Measurements from ENCODE around the gene ANXA7.

The ANXA7 gene

GRCh38 chr10:73449113-73449512, 35.3 kb upstream of the ANXA7 start:
- Histone ChIP-seq H3K27me3 (ENCODE audit: insufficient read depth, low read depth) (no peaks in the 10 kb centered on the region), H3K4me2 (no peak overlapping the region), H3K9ac (no peak overlapping the region), H4K20me1 (ENCODE audit: insufficient read depth) (no peaks in the 10 kb centered on the region), H3K4me3 (IDR thresholded peaks at IDR 0.05; ENCODE audit: insufficient read depth, low read depth, low read length) (no peak overlapping the region), H3K4me1 (ENCODE audit: low read depth, poor library complexity, severe bottlenecking) (no peaks in the 10 kb centered on the region), H2AFZ (ENCODE audit: low read depth) (no peak overlapping the region), H3K36me3 (ENCODE audit: insufficient read depth) (no peaks in the 10 kb centered on the region), H3K79me2 (ENCODE audit: insufficient read depth, low read depth) (no peaks in the 10 kb centered on the region), H3K27ac (no peak overlapping the region)
- TF ChIP-seq CTCF (conservative IDR thresholded peaks at IDR 0.05; ENCODE audit: low read depth, low read length): no peak

GRCh38 chr10:73448384-73448783, 34.5 kb upstream of the ANXA7 start:
- Histone ChIP-seq H3K4me2 (no peak overlapping the region), H4K20me1 (ENCODE audit: insufficient read depth) (no peaks in the 10 kb centered on the region), H2AFZ (ENCODE audit: low read depth) (no peak overlapping the region), H3K4me1 (ENCODE audit: low read depth, poor library complexity, severe bottlenecking) (no peaks in the 10 kb centered on the region), H3K4me3 (IDR thresholded peaks at IDR 0.05; ENCODE audit: insufficient read depth, low read depth, low read length) (no peak overlapping the region), H3K36me3 (ENCODE audit: insufficient read depth) (no peaks in the 10 kb centered on the region), H3K9ac (no peak overlapping the region), H3K27ac (no peak overlapping the region), H3K27me3 (ENCODE audit: insufficient read depth, low read depth) (no peaks in the 10 kb centered on the region), H3K79me2 (ENCODE audit: insufficient read depth, low read depth) (no peaks in the 10 kb centered on the region)
- no peak for TF ChIP-seq CTCF (conservative IDR thresholded peaks at IDR 0.05; ENCODE audit: low read depth, low read length)

GRCh38 chr10:73446926-73447325, 33.1 kb upstream of the ANXA7 start:
- no peak overlapping the region for H3K27ac ChIP-seq
- no peak overlapping the region for H3K9ac ChIP-seq
- no peaks in the 10 kb centered on the region for H3K4me1 ChIP-seq (ENCODE audit: low read depth, poor library complexity, severe bottlenecking)
- H3K27me3 ChIP-seq (ENCODE audit: insufficient read depth, low read depth): no peaks in the 10 kb centered on the region
- H3K79me2 ChIP-seq (ENCODE audit: insufficient read depth, low read depth): no peaks in the 10 kb centered on the region
- H2AFZ ChIP-seq (ENCODE audit: low read depth): no peak overlapping the region
- H4K20me1 ChIP-seq (ENCODE audit: insufficient read depth): no peaks in the 10 kb centered on the region
- H3K4me2 ChIP-seq: no peak overlapping the region
- TF ChIP-seq CTCF (conservative IDR thresholded peaks at IDR 0.05; ENCODE audit: low read depth, low read length): no peak
- H3K36me3 ChIP-seq (ENCODE audit: insufficient read depth): no peaks in the 10 kb centered on the region
- no peak overlapping the region for H3K4me3 ChIP-seq (IDR thresholded peaks at IDR 0.05; ENCODE audit: insufficient read depth, low read depth, low read length)

- Histone ChIP-seq H3K4me3 (IDR thresholded peaks at IDR 0.05; ENCODE audit: insufficient read depth, low read depth, low read length) (no peak overlapping the region), H3K9ac (no peak overlapping the region), H3K36me3 (ENCODE audit: insufficient read depth) (no peaks in the 10 kb centered on the region), H3K79me2 (ENCODE audit: insufficient read depth, low read depth) (no peaks in the 10 kb centered on the region), H4K20me1 (ENCODE audit: insufficient read depth) (no peaks in the 10 kb centered on the region), H3K4me1 (ENCODE audit: low read depth, poor library complexity, severe bottlenecking) (no peaks in the 10 kb centered on the region), H3K27ac (no peak overlapping the region), H2AFZ (ENCODE audit: low read depth) (no peak overlapping the region), H3K27me3 (ENCODE audit: insufficient read depth, low read depth) (no peaks in the 10 kb centered on the region), H3K4me2 (no peak overlapping the region)
- TF ChIP-seq CTCF (conservative IDR thresholded peaks at IDR 0.05; ENCODE audit: low read depth, low read length): no peak
These were observed 30.6 kb upstream of the ANXA7 start for GRCh38 chr10:73444457-73444856.
